Sigmoid colon (tissue), 7 donors: ENCODE measurements around the gene ABHD17B. TPM values are rescaled to one million over a fixed set of nuclear protein-coding genes. Genes with fewer than 3 reads are reported as not detected.
"Not testable (repeated sequence)": the region's sequence is repeated elsewhere in the genome, so short reads cannot be mapped to it uniquely, and the experiment has no call there.

Experiments used
- DNase-seq: peaks from one replicate; pipeline ENCODE4 v3.0.0-alpha.2; 2019
- H3K27ac ChIP-seq, 4 donors: fragments of 200-600 bp; sonication (generic); one replicate each; pipeline ENCODE4 v1.5.1; 2016 to 2019; ENCODE audit warnings: mild to moderate bottlenecking in 1 of 4
- H3K27me3 ChIP-seq, 3 donors: fragments of 200-600 bp; sonication (generic); one replicate each; pipeline ENCODE4 v1.5.1; 2019; ENCODE audit warnings: mild to moderate bottlenecking in 1 of 3
- H3K36me3 ChIP-seq, 4 donors: fragments of 200-600 bp; sonication (generic); one replicate each; pipeline ENCODE4 v1.5.1; 2016 to 2019
- H3K4me1 ChIP-seq, 4 donors: fragments of 200-600 bp; sonication (generic); one replicate each; pipeline ENCODE4 v1.5.1; 2017 to 2019
- H3K4me3 ChIP-seq, 4 donors: fragments of 200-600 bp; sonication (generic); one replicate each; pipeline ENCODE4 v1.5.1; 2017 to 2019; ENCODE audit warnings: mild to moderate bottlenecking in 2 of 4, moderate library complexity in 1 of 4
- H3K9me3 ChIP-seq, 4 donors: fragments of 200-600 bp in 3 of 4; sonication (generic) in 3 of 4; one replicate each; pipeline versions ENCODE4 v1.5.1 to v1.6.1; 2013 to 2019
- CTCF ChIP-seq, 4 experiments: fragments of 450-650 bp in 3 of 4; fragments of 200-600 bp in 1 of 4; IDR thresholded peaks; one replicate each; pipeline ENCODE4 v1.5.1; 2016 to 2019; ENCODE audit warnings: antibody characterized with exemption in 4 of 4, mild to moderate bottlenecking in 3 of 4, moderate library complexity in 2 of 4
- EP300 ChIP-seq, 4 donors: sonication (generic); formaldehyde crosslinking; IDR thresholded peaks; one replicate each; pipeline ENCODE4 v1.6.1; 2017; ENCODE audit warnings: antibody characterized with exemption in 4 of 4
- POLR2A ChIP-seq, 2 donors: fragments of 450-650 bp; IDR thresholded peaks; one replicate each; pipeline ENCODE4 v1.6.1; 2016; ENCODE audit warnings: antibody characterized with exemption in 2 of 2, mild to moderate bottlenecking in 2 of 2, moderate library complexity in 2 of 2
- POLR2AphosphoS5 ChIP-seq, 4 donors: sonication (generic); formaldehyde crosslinking; IDR thresholded peaks; one replicate each; pipeline ENCODE4 v1.6.1; 2017; ENCODE audit warnings: antibody characterized with exemption in 4 of 4
- WGBS, 2 donors: extraction: QIAGEN DNeasy Blood & Tissue Kit; methylation state at CpG; one replicate each; pipeline ENCODE4 v1.1.7; 2013; 5-methylcytosine and 5-hydroxymethylcytosine counted together
- intact Hi-C: fragments of 100-400 bp; cut with DNase I; formaldehyde crosslinking; loops from one replicate; pipeline ENCODE4 v1.15.1; 2023
- polyA plus RNA-seq, 3 donors: library from polyadenylated mRNA; stranded (reverse); fragments of 200-250 nt; gene quantifications; one replicate each; pipeline ENCODE4 v1.2.3, GENCODE V29; 2013
- total RNA-seq, 4 donors: library from RNA; depleted of rRNA; stranded (reverse); fragments of >200 nt; gene quantifications; one replicate each; pipeline ENCODE4 v1.1.0, GENCODE V29; 2016
- donor health status: healthy with polysubstance abuse.
- donor health status: Bipolar disorder and iron deficiency.
- donor health status: healthy.

The ABHD17B gene
- total and polyA plus RNA-seq, 7 donors = 12.4 to 35.1 (median 16.8) TPM

DNA sequence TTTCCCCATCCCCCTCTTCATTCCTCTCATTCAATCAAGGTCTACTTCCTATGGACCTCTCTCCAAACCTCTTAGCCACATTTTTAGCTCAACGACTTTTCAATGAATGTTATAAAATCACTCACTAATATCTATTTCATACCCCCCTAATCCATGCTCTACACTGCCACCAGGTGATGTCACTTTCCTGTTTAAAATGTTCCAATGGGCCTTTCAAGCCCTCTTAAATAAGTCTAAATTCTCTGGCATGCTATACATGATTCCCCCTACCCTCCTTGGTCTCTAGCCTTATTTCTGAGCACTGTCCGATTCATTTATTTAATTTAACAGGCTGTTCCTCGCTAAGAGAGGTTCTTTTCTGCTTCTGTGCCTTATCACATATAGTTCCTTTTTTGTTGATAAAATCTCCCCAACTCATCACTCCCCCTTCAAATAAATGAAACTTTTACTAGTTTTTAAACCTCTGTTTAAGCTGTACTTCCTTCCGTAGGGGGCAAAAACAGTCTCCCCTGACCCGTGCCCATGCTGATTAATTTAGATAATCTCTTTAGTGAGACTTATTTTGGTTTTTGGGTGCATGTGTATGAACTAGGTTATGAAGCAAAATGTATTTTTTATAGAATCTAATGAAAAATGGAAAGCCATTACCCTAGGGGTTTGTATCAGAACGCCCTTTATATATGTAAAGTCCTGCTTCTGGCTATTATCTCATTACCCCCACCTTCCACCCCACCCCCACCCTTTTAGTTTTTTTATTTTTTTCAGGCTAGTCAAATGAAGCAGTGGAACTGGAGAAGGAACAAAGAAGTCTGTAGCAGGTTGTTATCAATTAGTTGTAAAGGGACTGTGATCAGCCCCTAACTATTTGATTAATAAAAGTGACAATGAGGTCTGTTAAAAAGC lies 9.0 kb downstream of the ABHD17B start:
- intact Hi-C loops = no loop called here
- H3K36me3 ChIP-seq = no peaks in the 10 kb centered on the region
- TF ChIP-seq POLR2A (IDR thresholded peaks at IDR 0.05) (no peak), EP300 (IDR thresholded peaks at IDR 0.05) (no peak), POLR2AphosphoS5 (IDR thresholded peaks at IDR 0.05) (no peak), CTCF (IDR thresholded peaks at IDR 0.05) (no peak)
- H3K9me3 ChIP-seq = no peaks in the 10 kb centered on the region
- H3K27ac ChIP-seq = no peak overlapping the region
- H3K4me3 ChIP-seq = no peak overlapping the region
- WGBS, 2 donors = 50 to 71% methylated on average over 6 of the region's 6 CpGs
- H3K4me1 ChIP-seq = peaks cover 0 to 5% (median 1%) of the 10 kb centered on the region in 4 donors
- no peak for DNase-seq
- no peaks in the 10 kb centered on the region for H3K27me3 ChIP-seq

- H3K36me3 ChIP-seq, H3K27ac ChIP-seq, H3K27me3 ChIP-seq, DNase-seq, H3K9me3 ChIP-seq, H3K4me3 ChIP-seq, intact Hi-C loops: not testable (repeated sequence)
- 83 to 91% methylated on average over 6 of the region's 6 CpGs for WGBS, 2 donors
- H3K4me1 ChIP-seq = peaks cover 0 to 12% (median 2%) of the 10 kb centered on the region in 4 donors
Observed at GRCh38 chr9:71898756-71899155, 12.2 kb downstream of the ABHD17B start.

DNA sequence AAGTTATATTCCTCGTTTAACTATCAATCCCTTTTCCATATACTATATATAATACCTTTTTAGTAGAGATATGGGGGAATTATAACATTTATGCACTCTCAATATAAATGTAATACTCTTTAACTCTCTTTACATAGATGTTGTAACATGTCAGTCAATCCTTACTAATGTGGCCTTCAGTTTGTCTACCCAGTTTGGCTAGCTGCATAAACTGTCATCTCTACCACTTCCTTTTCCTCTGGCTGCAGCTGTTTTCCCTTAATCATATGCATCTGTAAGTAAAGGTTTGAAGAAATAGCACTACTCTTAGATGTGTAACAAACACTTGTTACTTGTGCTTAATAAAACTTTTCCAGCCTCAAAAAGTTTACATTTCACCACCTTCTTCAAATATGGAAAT lies 13.4 kb downstream of the ABHD17B start:
- Histone ChIP-seq H3K27ac (no peak overlapping the region), H3K4me1 (peaks cover 0 to 9% (median 0%) of the 10 kb centered on the region in 4 donors), H3K36me3 (no peaks in the 10 kb centered on the region), H3K27me3 (no peaks in the 10 kb centered on the region), H3K9me3 (no peaks in the 10 kb centered on the region), H3K4me3 (no peak overlapping the region)
- WGBS, 2 donors = 49 to 70% methylated on average over 1 of the region's 1 CpG
- intact Hi-C loops = no loop called here
- TF ChIP-seq POLR2AphosphoS5 (IDR thresholded peaks at IDR 0.05) (no peak), POLR2A (IDR thresholded peaks at IDR 0.05) (no peak), CTCF (IDR thresholded peaks at IDR 0.05) (no peak), EP300 (IDR thresholded peaks at IDR 0.05) (no peak)
- no peak for DNase-seq

GRCh38 chr9:71896761-71897160 lies 14.2 kb downstream of the ABHD17B start:
- no peaks in the 10 kb centered on the region for H3K36me3 ChIP-seq
- H3K4me3 ChIP-seq = no peak overlapping the region
- H3K27ac ChIP-seq = no peak overlapping the region
- no peak for DNase-seq
- intact Hi-C loops = no loop called here
- peaks cover 0 to 9% (median 0%) of the 10 kb centered on the region in 4 donors for H3K4me1 ChIP-seq
- H3K27me3 ChIP-seq = no peaks in the 10 kb centered on the region
- TF ChIP-seq CTCF (IDR thresholded peaks at IDR 0.05) (no peak), POLR2AphosphoS5 (IDR thresholded peaks at IDR 0.05) (no peak), EP300 (IDR thresholded peaks at IDR 0.05) (no peak), POLR2A (IDR thresholded peaks at IDR 0.05) (no peak)
- no peaks in the 10 kb centered on the region for H3K9me3 ChIP-seq

DNA sequence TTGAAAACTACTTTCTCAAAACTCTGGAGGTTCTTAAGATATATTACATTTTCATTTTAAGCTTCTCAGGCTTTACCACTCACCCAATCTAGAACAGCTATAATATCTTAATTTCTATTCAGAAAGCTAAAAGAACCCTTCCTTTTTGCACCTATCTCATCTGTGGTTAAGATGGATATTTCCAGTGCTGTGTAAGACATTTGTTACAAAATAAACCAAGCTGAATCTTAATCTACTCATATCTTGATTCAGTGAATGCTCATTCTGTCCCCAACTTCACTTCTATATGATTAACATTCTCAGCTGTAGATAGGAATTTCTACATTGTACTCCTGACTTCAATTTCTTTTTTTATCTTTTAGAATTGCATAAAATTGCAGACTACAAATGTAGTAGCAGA lies 15.0 kb downstream of the ABHD17B start:
- no peaks in the 10 kb centered on the region for H3K9me3 ChIP-seq
- H3K4me3 ChIP-seq = no peak overlapping the region
- no peaks in the 10 kb centered on the region for H3K27me3 ChIP-seq
- DNase-seq = no peak
- peaks cover 0 to 9% (median 0%) of the 10 kb centered on the region in 4 donors for H3K4me1 ChIP-seq
- no peaks in the 10 kb centered on the region for H3K36me3 ChIP-seq
- no peak overlapping the region for H3K27ac ChIP-seq
- no peak for TF ChIP-seq CTCF (IDR thresholded peaks at IDR 0.05)
- TF ChIP-seq POLR2AphosphoS5 (IDR thresholded peaks at IDR 0.05) = no peak
- no peak for TF ChIP-seq EP300 (IDR thresholded peaks at IDR 0.05)
- no peak for TF ChIP-seq POLR2A (IDR thresholded peaks at IDR 0.05)
- intact Hi-C loops = no loop called here
